Left lobe of liver (tissue), 2 donors: ENCODE measurements around the gene PZP. TPM values are rescaled to one million over a fixed set of nuclear protein-coding genes. Genes with fewer than 3 reads are reported as not detected.
A peak's percentile ranks its signal among the peaks of the same experiment; 100 is the strongest.
"Not testable (repeated sequence)": the region's sequence is repeated elsewhere in the genome, so short reads cannot be mapped to it uniquely, and the experiment has no call there.

Experiments
- ATAC-seq: fragments of 200-7000 bp; cut with Tn5 transposase; one replicate; pipeline ENCODE4 v1.9.1; 2020; ENCODE audit warnings: mild to moderate bottlenecking, moderate library complexity
- DNase-seq: peaks from one replicate; pipeline ENCODE4 v3.0.0-alpha.2; 2020; ENCODE audit warnings: low spot score
- total RNA-seq: library from RNA; stranded (reverse); gene quantifications from one replicate; pipeline ENCODE4 v1.2.1, GENCODE V29; 2021
- donor health status: DM: no; HTN: no; CAD: no; lungs with moderate emphysema.
- donor health status: DM: no; HTN: yes; CAD: no.

The PZP gene
- 0.70 TPM for total RNA-seq

- no peak for DNase-seq
- no peak for ATAC-seq
Measured at GRCh38 chr12:9208229-9208628, at the start of gene PZP. PZP (minus strand) TSS chr12:9208395; CDS start chr12:9208341, 54 bp downstream.

- ATAC-seq (no peak), DNase-seq (no peak)
Measured at GRCh38 chr12:9256758-9257405, 48.7 kb upstream of the PZP start.

- no peak for DNase-seq
- no peak for ATAC-seq
Measured at GRCh38 chr12:9256341-9256740, 48.1 kb upstream of the PZP start.

GRCh38 chr12:9255837-9256236, 47.6 kb upstream of the PZP start:
- DNase-seq (no peak), ATAC-seq (no peak)

GRCh38 chr12:9253464-9253863, 45.3 kb upstream of the PZP start:
- no peak for ATAC-seq
- DNase-seq = no peak

GRCh38 chr12:9252791-9253190, 44.6 kb upstream of the PZP start:
- ATAC-seq, DNase-seq: not testable (repeated sequence)

GRCh38 chr12:9252256-9252655, 44.1 kb upstream of the PZP start:
- DNase-seq (no peak), ATAC-seq (no peak)

GRCh38 chr12:9248435-9248834, 40.2 kb upstream of the PZP start:
- ATAC-seq (peak; percentile 57), DNase-seq (no peak)

GRCh38 chr12:9244894-9245293, 36.7 kb upstream of the PZP start:
- DNase-seq = peak; percentile 48
- ATAC-seq = peak; percentile 53

- DNase-seq (no peak), ATAC-seq (peak; percentile 44)
Measured at GRCh38 chr12:9243999-9244649, 35.9 kb upstream of the PZP start.

GRCh38 chr12:9241301-9241700, 33.1 kb upstream of the PZP start:
- no peak for DNase-seq
- ATAC-seq = peak; percentile 60

GRCh38 chr12:9240776-9241175, 32.6 kb upstream of the PZP start:
- ATAC-seq (no peak), DNase-seq (no peak)

- ATAC-seq = peak; percentile 51
- not testable (repeated sequence) for DNase-seq
Measured at GRCh38 chr12:9240004-9240635, 31.9 kb upstream of the PZP start.

- DNase-seq (no peak), ATAC-seq (no peak)
Measured at GRCh38 chr12:9237286-9237685, 29.1 kb upstream of the PZP start.

GRCh38 chr12:9235519-9235918, 27.3 kb upstream of the PZP start:
- ATAC-seq = no peak
- no peak for DNase-seq

- no peak for ATAC-seq
- DNase-seq = no peak
Measured at GRCh38 chr12:9227950-9228349, 19.8 kb upstream of the PZP start.

GRCh38 chr12:9223830-9224229, 15.6 kb upstream of the PZP start:
- ATAC-seq = no peak

GRCh38 chr12:9221483-9221882, 13.3 kb upstream of the PZP start:
- DNase-seq = no peak
- peak; percentile 83 for ATAC-seq

More at GRCh38 chr12:9223830-9224229, 15.6 kb upstream of the PZP start:
- DNase-seq = no peak

- ATAC-seq (peak; percentile 57), DNase-seq (peak; percentile 48)
Measured at GRCh38 chr12:9221011-9221410, 12.8 kb upstream of the PZP start.

- ATAC-seq (no peak), DNase-seq (no peak)
Measured at GRCh38 chr12:9214534-9214933, 6.3 kb upstream of the PZP start.

- ATAC-seq (peak; percentile 55), DNase-seq (no peak)
Measured at GRCh38 chr12:9211687-9212086, 3.5 kb upstream of the PZP start.

GRCh38 chr12:9204380-9204779, 3.8 kb downstream of the PZP start:
- DNase-seq (no peak), ATAC-seq (peak; percentile 67)
